ENCODE measurements around the gene SLC4A7.
"Not testable (repeated sequence)": the region's sequence is repeated elsewhere in the genome, so short reads cannot be mapped to it uniquely, and the experiment has no call there.

The SLC4A7 gene

GRCh38 chr3:27438352-27438751, 45.8 kb downstream of the SLC4A7 start:
- in situ Hi-C loops (cut with MboI; ENCODE audit: low sequenced_read_pairs): not testable (repeated sequence)

GRCh38 chr3:27431116-27431515, 53.1 kb downstream of the SLC4A7 start:
- in situ Hi-C loops (cut with MboI; ENCODE audit: low sequenced_read_pairs): no loop called here

- in situ Hi-C loops (cut with MboI; ENCODE audit: low sequenced_read_pairs): no loop called here
Observed at GRCh38 chr3:27429909-27430308, 54.3 kb downstream of the SLC4A7 start.

GRCh38 chr3:27428446-27428845, 55.7 kb downstream of the SLC4A7 start:
- in situ Hi-C loops (cut with MboI; ENCODE audit: low sequenced_read_pairs): no loop called here

GRCh38 chr3:27426926-27427325, 57.3 kb downstream of the SLC4A7 start:
- in situ Hi-C loops (cut with MboI; ENCODE audit: low sequenced_read_pairs): no loop called here

GRCh38 chr3:27425896-27426565, 58.2 kb downstream of the SLC4A7 start:
- in situ Hi-C loops (cut with MboI; ENCODE audit: low sequenced_read_pairs): no loop called here

GRCh38 chr3:27424812-27425521, 59.2 kb downstream of the SLC4A7 start:
- in situ Hi-C loops (cut with MboI; ENCODE audit: low sequenced_read_pairs): not testable (repeated sequence)

- in situ Hi-C loops (cut with MboI; ENCODE audit: low sequenced_read_pairs): no loop called here
Observed at GRCh38 chr3:27423463-27423862, 60.7 kb downstream of the SLC4A7 start.

- in situ Hi-C loops (cut with MboI; ENCODE audit: low sequenced_read_pairs): no loop called here
Observed at GRCh38 chr3:27422617-27423016, 61.6 kb downstream of the SLC4A7 start.

- in situ Hi-C loops (cut with MboI; ENCODE audit: low sequenced_read_pairs): no loop called here
Observed at GRCh38 chr3:27415202-27415601, 69.0 kb downstream of the SLC4A7 start.

GRCh38 chr3:27392950-27393679, 91.1 kb downstream of the SLC4A7 start:
- in situ Hi-C loops (cut with MboI; ENCODE audit: low sequenced_read_pairs): no loop called here

GRCh38 chr3:27392414-27392813, 91.8 kb downstream of the SLC4A7 start:
- in situ Hi-C loops (cut with MboI; ENCODE audit: low sequenced_read_pairs): not testable (repeated sequence)

- in situ Hi-C loops (cut with MboI; ENCODE audit: low sequenced_read_pairs): no loop called here
Observed at GRCh38 chr3:27391796-27392195, 92.4 kb downstream of the SLC4A7 start.

GRCh38 chr3:27387625-27388024, 96.6 kb downstream of the SLC4A7 start:
- in situ Hi-C loops (cut with MboI; ENCODE audit: low sequenced_read_pairs): no loop called here

- in situ Hi-C loops (cut with MboI; ENCODE audit: low sequenced_read_pairs): no loop called here
Observed at GRCh38 chr3:27385504-27385903, 98.7 kb downstream of the SLC4A7 start.

GRCh38 chr3:27384191-27384590, 100.0 kb downstream of the SLC4A7 start:
- in situ Hi-C loops (cut with MboI; ENCODE audit: low sequenced_read_pairs): no loop called here

GRCh38 chr3:27380433-27381357, 103.5 kb downstream of the SLC4A7 start:
- in situ Hi-C loops (cut with MboI; ENCODE audit: low sequenced_read_pairs): no loop called here

- in situ Hi-C loops (cut with MboI; ENCODE audit: low sequenced_read_pairs): no loop called here
Observed at GRCh38 chr3:27378331-27378730, 105.9 kb downstream of the SLC4A7 start.

- in situ Hi-C loops (cut with MboI; ENCODE audit: low sequenced_read_pairs): no loop called here
Observed at GRCh38 chr3:27376109-27376772, 107.9 kb downstream of the SLC4A7 start.

Data from HL-60/S4 treated with retinoic acid at 250 ng/mL for 4 days and 3 days (cell line).